HepG2 (cell line): ENCODE results near the gene SLC25A19. TPM values are rescaled to one million over a fixed set of nuclear protein-coding genes. Genes with fewer than 3 reads are reported as not detected.
A peak's percentile ranks its signal among the peaks of the same experiment; 100 is the strongest.

Experiments
- ARID4A ChIP-seq: sonication (generic); formaldehyde crosslinking; IDR thresholded peaks from 2 replicates; pipeline ENCODE4 v1.5.0; 2020; ENCODE audit warnings: mild to moderate bottlenecking, missing genetic modification reagents, borderline replicate concordance
- ATRX ChIP-seq: sonication (generic); formaldehyde crosslinking; IDR thresholded peaks from 2 replicates; pipeline ENCODE4 v1.4.0; 2020; ENCODE audit warnings: missing genetic modification reagents, borderline replicate concordance
- CCDC6 ChIP-seq: sonication (generic); formaldehyde crosslinking; IDR thresholded peaks from 2 replicates; pipeline ENCODE4 v1.8.1; 2022; ENCODE audit warnings: mild to moderate bottlenecking, missing genetic modification reagents, moderate library complexity
- DRAP1 ChIP-seq: IDR thresholded peaks from 2 replicates; pipeline ENCODE4 v1.6.1; 2016; ENCODE audit warnings: missing genetic modification reagents, missing compliant biosample characterization
- KDM5B ChIP-seq: sonication (generic); formaldehyde crosslinking; IDR thresholded peaks from 2 replicates; pipeline ENCODE4 v1.4.0; 2020; ENCODE audit warnings: missing genetic modification reagents, mild to moderate bottlenecking, borderline replicate concordance
- MNT ChIP-seq: fragments of 450-650 bp; IDR thresholded peaks from 2 replicates; pipeline ENCODE4 v1.6.1; 2016
- PPARG ChIP-seq: conservative IDR thresholded peaks from 2 replicates; pipeline ENCODE4 v1.6.1; 2016; ENCODE audit warnings: missing biosample characterization, missing genetic modification reagents
- SNAPC4 ChIP-seq: sonication (generic); formaldehyde crosslinking; IDR thresholded peaks from 2 replicates; pipeline ENCODE4 v1.4.0; 2020; ENCODE audit warnings: mild to moderate bottlenecking, missing genetic modification reagents
- SUZ12 ChIP-seq: fragments of 150-350 bp; IDR thresholded peaks from 2 replicates; pipeline ENCODE4 v1.6.1; 2014; ENCODE audit warnings: low read depth, low read length
- TBL1XR1 ChIP-seq: fragments of 150-350 bp; IDR thresholded peaks from 2 replicates; pipeline ENCODE4 v1.6.1; 2014; ENCODE audit warnings: borderline replicate concordance, low read length; ENCODE audit not compliant: partially characterized antibody
- ZBTB38 ChIP-seq: sonication (generic); formaldehyde crosslinking; IDR thresholded peaks from 2 replicates; pipeline ENCODE4 v1.5.1; 2020; ENCODE audit warnings: mild to moderate bottlenecking, missing genetic modification reagents
- ZNF121 ChIP-seq: sonication (generic); formaldehyde crosslinking; IDR thresholded peaks from 2 replicates; pipeline ENCODE4 v1.5.0; 2020; ENCODE audit warnings: mild to moderate bottlenecking, missing genetic modification reagents
- ZNF747 ChIP-seq: sonication (generic); formaldehyde crosslinking; IDR thresholded peaks from 2 replicates; pipeline ENCODE4 v1.8.1; 2023; ENCODE audit warnings: missing genetic modification reagents, mild to moderate bottlenecking, borderline replicate concordance
- ZNF749 ChIP-seq: sonication (generic); formaldehyde crosslinking; IDR thresholded peaks from 2 replicates; pipeline ENCODE4 v1.8.0; 2022; ENCODE audit warnings: mild to moderate bottlenecking, missing genetic modification reagents, moderate library complexity, borderline replicate concordance
- ZNF770 ChIP-seq: sonication (generic); formaldehyde crosslinking; IDR thresholded peaks from 2 replicates; pipeline ENCODE4 v1.5.0; 2020; ENCODE audit warnings: mild to moderate bottlenecking, missing genetic modification reagents
- polyA plus RNA-seq, 8 experiments: library from polyadenylated mRNA; depleted of rRNA in 3 of 8; stranded (reverse) in 7 of 8; unstranded in 1 of 8; fragments of >200 nt; fragmentation: Illumina TruSeq in 4 of 8; extraction: Trizol in 4 of 8; gene quantifications; 2 replicates each; pipeline versions ENCODE4 v1.2.1 to v1.2.3, GENCODE V29; 2011 to 2016; ENCODE audit warnings: low read depth in 4 of 8, missing spikeins in 1 of 8, mixed read lengths in 1 of 8; ENCODE audit not compliant: insufficient read depth in 1 of 8
- total RNA-seq, 5 experiments: library from RNA; depleted of rRNA; stranded (reverse); fragments of >200 nt; fragmentation: Illumina TruSeq; extraction: Trizol; gene quantifications; 2 replicates each; pipeline ENCODE4 v1.2.3, GENCODE V29; 2016; ENCODE audit warnings: low read depth in 1 of 5

SLC25A19 gene
- total and polyA plus RNA-seq, 2 of the 13 experiments (the other 11 are each of a cell fraction or from before 2014, with no cell fraction given), result 24.4 to 41.4 TPM

- TF ChIP-seq ARID4A (CRISPR knock-in tag), result no peak; the same call in 1 of the 2 replicates
- TF ChIP-seq ZNF770 (CRISPR knock-in tag), result no peak
- TF ChIP-seq ZNF747 (CRISPR knock-in tag), result no peak
- no peak for TF ChIP-seq SUZ12
- TF ChIP-seq PPARG (CRISPR knock-in tag), result no peak
- no peak for TF ChIP-seq SNAPC4 (CRISPR knock-in tag)
- no peak for TF ChIP-seq TBL1XR1
- TF ChIP-seq MNT, result no peak
- TF ChIP-seq ZNF121, result no peak
- peak; percentile 95 for TF ChIP-seq ZBTB38
- TF ChIP-seq ZNF749, result no peak
- TF ChIP-seq CCDC6 (CRISPR knock-in tag), result peak; percentile 9; the same call in 1 of the 2 replicates
- no peak for TF ChIP-seq ATRX (CRISPR knock-in tag)
- no peak for TF ChIP-seq DRAP1 (CRISPR knock-in tag)
- TF ChIP-seq KDM5B (CRISPR knock-in tag), result no peak
Measured at GRCh38 chr17:75307957-75308731, 18.9 kb upstream of the SLC25A19 start (continued).
